ENCODE data around the gene TNXB.
A peak's percentile ranks its signal among the peaks of the same experiment; 100 is the strongest.

The TNXB gene

GRCh38 chr6:32109114-32109764 is at the start of gene TNXB:
Gene TNXB (minus strand): TSS chr6:32109338. CDS start chr6:32098198, 11,140 bp downstream.
- H3K4me1 ChIP-seq (ENCODE audit: control insufficient read depth in 2 of 2, insufficient read depth in 2 of 2, low read length in 2 of 2): peaks cover 16 to 31% of the 10 kb centered on the region in 2 donors
- peak within 1 kb of the TSS; percentile 21 to 54 for H3K9ac ChIP-seq (ENCODE audit: low read depth in 1 of 2, low read length in 2 of 2)
- H3K27ac ChIP-seq (ENCODE audit: low read depth in 2 of 2, low read length in 2 of 2): peak within 1 kb of the TSS; percentile 61 to 65
- H3K36me3 ChIP-seq (ENCODE audit: control insufficient read depth in 2 of 2, insufficient read depth in 2 of 2, low read length in 2 of 2): no peaks in the 10 kb centered on the region
- H3K27me3 ChIP-seq (ENCODE audit: control insufficient read depth in 2 of 2, insufficient read depth in 2 of 2, low read length in 2 of 2): peaks cover 0 to 3% of the 10 kb centered on the region in 2 donors
- no peaks in the 10 kb centered on the region for H3K9me3 ChIP-seq (ENCODE audit: control insufficient read depth in 2 of 2, low read length in 2 of 2)
- peak within 1 kb of the TSS; percentile 44 to 70 for H3K4me3 ChIP-seq (ENCODE audit: low read length in 2 of 2)

DNA sequence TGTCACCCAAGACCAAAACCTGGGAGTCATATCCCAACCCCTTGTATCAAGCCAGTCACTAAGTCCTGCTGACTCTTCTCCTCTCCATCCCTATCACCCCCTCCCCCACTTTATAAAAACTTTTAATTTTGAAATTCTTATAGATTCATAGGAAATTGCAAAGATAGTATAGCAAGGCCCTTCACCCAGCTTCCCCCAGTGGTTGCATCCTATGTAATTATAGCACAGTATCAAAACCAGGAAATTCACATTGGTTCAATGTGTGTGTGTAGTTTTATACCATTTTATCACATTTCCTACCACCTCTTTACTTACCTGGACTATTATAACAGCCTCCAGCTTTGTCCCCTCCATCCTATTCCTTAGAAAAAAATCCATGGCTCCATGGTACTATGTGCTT is 48.9 kb upstream of the TNXB start:
- no peak overlapping the region for H3K9ac ChIP-seq (ENCODE audit: low read depth in 1 of 2, low read length in 2 of 2)
- peaks cover 8 to 17% of the 10 kb centered on the region in 2 donors for H3K36me3 ChIP-seq (ENCODE audit: control insufficient read depth in 2 of 2, insufficient read depth in 2 of 2, low read length in 2 of 2)
- no peaks in the 10 kb centered on the region for H3K27me3 ChIP-seq (ENCODE audit: control insufficient read depth in 2 of 2, insufficient read depth in 2 of 2, low read length in 2 of 2)
- no peak overlapping the region for H3K4me3 ChIP-seq (ENCODE audit: low read length in 2 of 2)
- H3K4me1 ChIP-seq (ENCODE audit: control insufficient read depth in 2 of 2, insufficient read depth in 2 of 2, low read length in 2 of 2): peaks cover 13% of the 10 kb centered on the region in 2 donors
- H3K9me3 ChIP-seq (ENCODE audit: control insufficient read depth in 2 of 2, low read length in 2 of 2): no peaks in the 10 kb centered on the region
- no peak overlapping the region for H3K27ac ChIP-seq (ENCODE audit: low read depth in 2 of 2, low read length in 2 of 2)

GRCh38 chr6:32156891-32157290 is 47.8 kb upstream of the TNXB start:
- no peaks in the 10 kb centered on the region for H3K9me3 ChIP-seq (ENCODE audit: control insufficient read depth in 2 of 2, low read length in 2 of 2)
- H3K4me3 ChIP-seq (ENCODE audit: low read length in 2 of 2): no peak overlapping the region
- peaks cover 5 to 17% of the 10 kb centered on the region in 2 donors for H3K36me3 ChIP-seq (ENCODE audit: control insufficient read depth in 2 of 2, insufficient read depth in 2 of 2, low read length in 2 of 2)
- H3K27ac ChIP-seq (ENCODE audit: low read depth in 2 of 2, low read length in 2 of 2): no peak overlapping the region
- H3K4me1 ChIP-seq (ENCODE audit: control insufficient read depth in 2 of 2, insufficient read depth in 2 of 2, low read length in 2 of 2): peaks cover 13 to 21% of the 10 kb centered on the region in 2 donors
- H3K27me3 ChIP-seq (ENCODE audit: control insufficient read depth in 2 of 2, insufficient read depth in 2 of 2, low read length in 2 of 2): no peaks in the 10 kb centered on the region
- no peak overlapping the region for H3K9ac ChIP-seq (ENCODE audit: low read depth in 1 of 2, low read length in 2 of 2)

- H3K4me1 ChIP-seq (ENCODE audit: control insufficient read depth in 2 of 2, insufficient read depth in 2 of 2, low read length in 2 of 2): peaks cover 13 to 21% of the 10 kb centered on the region in 2 donors
- H3K27ac ChIP-seq (ENCODE audit: low read depth in 2 of 2, low read length in 2 of 2): peak overlapping the region; percentile 77 to 92
- peak overlapping the region; percentile 82 to 94 for H3K4me3 ChIP-seq (ENCODE audit: low read length in 2 of 2)
- H3K27me3 ChIP-seq (ENCODE audit: control insufficient read depth in 2 of 2, insufficient read depth in 2 of 2, low read length in 2 of 2): no peaks in the 10 kb centered on the region
- no peaks in the 10 kb centered on the region for H3K9me3 ChIP-seq (ENCODE audit: control insufficient read depth in 2 of 2, low read length in 2 of 2)
- peak overlapping the region; percentile 65 to 86 for H3K9ac ChIP-seq (ENCODE audit: low read depth in 1 of 2, low read length in 2 of 2)
- peaks cover 5 to 17% of the 10 kb centered on the region in 2 donors for H3K36me3 ChIP-seq (ENCODE audit: control insufficient read depth in 2 of 2, insufficient read depth in 2 of 2, low read length in 2 of 2)
Observed at GRCh38 chr6:32154514-32155161, 45.5 kb upstream of the TNXB start.

- peaks cover 5 to 16% of the 10 kb centered on the region in 2 donors for H3K36me3 ChIP-seq (ENCODE audit: control insufficient read depth in 2 of 2, insufficient read depth in 2 of 2, low read length in 2 of 2)
- peak within 1 kb of the TSS; percentile 65 to 86 for H3K9ac ChIP-seq (ENCODE audit: low read depth in 1 of 2, low read length in 2 of 2)
- no peaks in the 10 kb centered on the region for H3K27me3 ChIP-seq (ENCODE audit: control insufficient read depth in 2 of 2, insufficient read depth in 2 of 2, low read length in 2 of 2)
- peak within 1 kb of the TSS; percentile 77 to 92 for H3K27ac ChIP-seq (ENCODE audit: low read depth in 2 of 2, low read length in 2 of 2)
- no peaks in the 10 kb centered on the region for H3K9me3 ChIP-seq (ENCODE audit: control insufficient read depth in 2 of 2, low read length in 2 of 2)
- H3K4me1 ChIP-seq (ENCODE audit: control insufficient read depth in 2 of 2, insufficient read depth in 2 of 2, low read length in 2 of 2): peaks cover 13 to 21% of the 10 kb centered on the region in 2 donors
- peak within 1 kb of the TSS; percentile 82 to 94 for H3K4me3 ChIP-seq (ENCODE audit: low read length in 2 of 2)
Observed at GRCh38 chr6:32153564-32154513, 44.7 kb upstream of the TNXB start, which contains the start of gene PPT2. Gene PPT2 (plus strand): TSS chr6:32154141. CDS start chr6:32154595, 454 bp downstream.

DNA sequence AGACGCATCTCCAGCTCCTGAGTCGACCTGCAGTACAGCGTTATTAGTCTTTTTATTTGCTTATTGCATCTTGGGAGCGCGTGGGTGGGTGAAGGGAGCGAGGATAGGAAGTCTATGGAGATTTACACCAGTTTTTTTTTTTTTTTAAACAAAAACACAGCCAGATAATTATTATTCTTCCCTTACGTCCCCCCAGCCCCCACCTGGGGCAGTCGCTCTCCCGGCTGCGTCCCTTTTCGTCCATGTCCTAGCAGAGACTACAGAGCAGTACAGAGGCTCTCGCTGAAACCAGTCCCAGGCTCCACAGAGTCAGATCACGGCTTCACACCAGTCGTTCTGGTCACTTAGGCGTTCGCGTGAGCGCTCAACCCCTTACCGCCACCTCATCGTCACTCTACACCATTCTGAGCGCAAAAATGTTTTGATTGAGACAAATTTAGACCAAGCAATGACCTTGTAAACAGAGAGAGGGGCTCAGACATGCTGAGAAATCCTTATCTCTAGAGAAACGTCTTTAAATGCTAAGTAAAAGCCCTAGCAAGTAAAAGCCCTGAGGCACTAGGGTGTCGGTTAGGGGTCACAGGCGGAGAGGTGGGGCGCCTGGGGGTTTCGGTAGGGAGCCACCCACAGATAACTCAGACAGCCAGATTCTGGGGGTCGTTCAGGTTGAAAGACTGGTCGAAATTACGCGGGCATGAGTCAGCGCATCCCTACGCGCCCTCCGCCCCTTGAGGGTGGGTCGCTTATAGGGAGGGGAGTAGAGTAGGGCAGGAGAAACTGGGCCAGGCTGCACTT is 43.8 kb upstream of the TNXB start:
- no peaks in the 10 kb centered on the region for H3K9me3 ChIP-seq (ENCODE audit: control insufficient read depth in 2 of 2, low read length in 2 of 2)
- peak overlapping the region; percentile 82 to 94 for H3K4me3 ChIP-seq (ENCODE audit: low read length in 2 of 2)
- H3K27ac ChIP-seq (ENCODE audit: low read depth in 2 of 2, low read length in 2 of 2): peak overlapping the region; percentile 77 to 92
- H3K4me1 ChIP-seq (ENCODE audit: control insufficient read depth in 2 of 2, insufficient read depth in 2 of 2, low read length in 2 of 2): peaks cover 13 to 21% of the 10 kb centered on the region in 2 donors
- peaks cover 5 to 9% of the 10 kb centered on the region in 2 donors for H3K36me3 ChIP-seq (ENCODE audit: control insufficient read depth in 2 of 2, insufficient read depth in 2 of 2, low read length in 2 of 2)
- H3K9ac ChIP-seq (ENCODE audit: low read depth in 1 of 2, low read length in 2 of 2): peak overlapping the region; percentile 52 to 65
- no peaks in the 10 kb centered on the region for H3K27me3 ChIP-seq (ENCODE audit: control insufficient read depth in 2 of 2, insufficient read depth in 2 of 2, low read length in 2 of 2)

GRCh38 chr6:32151863-32152768 is 43.0 kb upstream of the TNXB start, which contains the start of gene PRRT1:
Gene PRRT1 (minus strand): TSS chr6:32151939. CDS start chr6:32151827, 112 bp downstream.
- Histone ChIP-seq H3K9ac (ENCODE audit: low read depth in 1 of 2, low read length in 2 of 2) (peak within 1 kb of the TSS; percentile 17 to 65), H3K4me3 (ENCODE audit: low read length in 2 of 2) (peak within 1 kb of the TSS; percentile 21 to 94), H3K27ac (ENCODE audit: low read depth in 2 of 2, low read length in 2 of 2) (peak within 1 kb of the TSS in 1 of 2 donors; percentile 92), H3K27me3 (ENCODE audit: control insufficient read depth in 2 of 2, insufficient read depth in 2 of 2, low read length in 2 of 2) (no peaks in the 10 kb centered on the region), H3K36me3 (ENCODE audit: control insufficient read depth in 2 of 2, insufficient read depth in 2 of 2, low read length in 2 of 2) (peaks cover 0 to 2% of the 10 kb centered on the region in 2 donors), H3K4me1 (ENCODE audit: control insufficient read depth in 2 of 2, insufficient read depth in 2 of 2, low read length in 2 of 2) (peaks cover 13 to 21% of the 10 kb centered on the region in 2 donors), H3K9me3 (ENCODE audit: control insufficient read depth in 2 of 2, low read length in 2 of 2) (no peaks in the 10 kb centered on the region)

DNA sequence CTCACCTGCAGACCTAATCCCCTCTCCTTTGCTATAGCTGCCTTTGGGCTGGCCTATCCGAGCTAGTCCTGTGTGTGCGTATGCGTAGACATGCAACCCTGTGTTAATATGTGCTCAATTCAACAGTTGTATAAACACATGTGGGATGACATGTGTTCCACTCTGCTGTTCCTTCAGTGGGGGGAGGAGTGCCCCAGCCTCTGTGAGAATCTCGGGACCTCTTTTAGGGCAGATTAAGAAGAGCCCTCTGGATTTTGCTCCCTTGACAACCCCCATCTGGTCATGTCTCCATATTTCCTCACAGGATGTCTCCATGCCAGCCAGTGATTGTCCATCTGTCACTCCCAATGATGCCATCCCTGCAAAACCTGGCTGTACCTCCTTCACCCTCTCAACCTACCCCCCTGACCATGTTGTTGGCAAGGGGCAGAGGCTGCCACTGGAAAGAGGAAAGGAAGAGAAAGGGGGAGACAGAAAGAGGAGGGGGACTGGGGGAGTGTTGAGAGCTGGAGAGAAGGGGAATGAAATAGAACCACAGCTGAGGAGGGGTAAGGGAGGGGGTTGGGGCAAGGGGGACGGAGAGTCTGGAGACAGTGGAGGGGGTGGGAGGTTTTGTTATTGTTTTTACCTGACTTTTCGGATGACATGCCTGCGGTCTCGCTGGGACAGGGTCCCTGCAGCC is 42.2 kb upstream of the TNXB start:
- Histone ChIP-seq H3K9ac (ENCODE audit: low read depth in 1 of 2, low read length in 2 of 2) (no peak overlapping the region), H3K27ac (ENCODE audit: low read depth in 2 of 2, low read length in 2 of 2) (no peak overlapping the region), H3K36me3 (ENCODE audit: control insufficient read depth in 2 of 2, insufficient read depth in 2 of 2, low read length in 2 of 2) (no peaks in the 10 kb centered on the region), H3K4me3 (ENCODE audit: low read length in 2 of 2) (peak overlapping the region in 1 of 2 donors; percentile 67), H3K27me3 (ENCODE audit: control insufficient read depth in 2 of 2, insufficient read depth in 2 of 2, low read length in 2 of 2) (no peaks in the 10 kb centered on the region), H3K4me1 (ENCODE audit: control insufficient read depth in 2 of 2, insufficient read depth in 2 of 2, low read length in 2 of 2) (peaks cover 13 to 21% of the 10 kb centered on the region in 2 donors), H3K9me3 (ENCODE audit: control insufficient read depth in 2 of 2, low read length in 2 of 2) (no peaks in the 10 kb centered on the region)
